HG02938 (cell line): ENCODE measurements around the gene WNK2.
"Not testable (repeated sequence)": the region's sequence is repeated elsewhere in the genome, so short reads cannot be mapped to it uniquely, and the experiment has no call there.

Experiments
- ATAC-seq: cut with Tn5 transposase; IDR thresholded peaks from one replicate; pipeline ENCODE4 v1.9.1; 2021; ENCODE audit warnings: mild to moderate bottlenecking, moderate library complexity; ENCODE audit not compliant: unreplicated experiment

Gene WNK2

GRCh38 chr9:93355827-93356226 is 171.9 kb downstream of the WNK2 start:
- no peak for ATAC-seq

- ATAC-seq = no peak
Measured at GRCh38 chr9:93357649-93358048, 173.7 kb downstream of the WNK2 start.

- ATAC-seq = not testable (repeated sequence)
Measured at GRCh38 chr9:93359907-93360306, 176.0 kb downstream of the WNK2 start.

GRCh38 chr9:93361995-93362394 is 178.1 kb downstream of the WNK2 start:
- no peak for ATAC-seq

GRCh38 chr9:93364734-93365426 is 180.9 kb downstream of the WNK2 start:
- ATAC-seq = no peak

- no peak for ATAC-seq
Measured at GRCh38 chr9:93365427-93366118, 181.6 kb downstream of the WNK2 start.

- ATAC-seq = no peak
Measured at GRCh38 chr9:93366119-93366447, 182.1 kb downstream of the WNK2 start.

- not testable (repeated sequence) for ATAC-seq
Measured at GRCh38 chr9:93366486-93366885, 182.5 kb downstream of the WNK2 start.

- no peak for ATAC-seq
Measured at GRCh38 chr9:93368437-93368836, 184.5 kb downstream of the WNK2 start.

- no peak for ATAC-seq
Measured at GRCh38 chr9:93369686-93370085, 185.7 kb downstream of the WNK2 start.
